CD4-positive, CD25-positive, alpha-beta regulatory T cell (primary cell): ENCODE results near the gene IL21R. TPM values are rescaled to one million over a fixed set of nuclear protein-coding genes. Genes with fewer than 3 reads are reported as not detected.
"Not testable (repeated sequence)": the region's sequence is repeated elsewhere in the genome, so short reads cannot be mapped to it uniquely, and the experiment has no call there.

Experiments used
- ATAC-seq, 2 donors: fragments of 150-1000 bp; cut with Tn5 transposase; one replicate each; pipeline ENCODE4 v1.10.0; 2021; ENCODE audit warnings: low read depth in 2 of 2, moderate number of reproducible peaks in 2 of 2, moderate library complexity in 1 of 2
- DNase-seq, 3 donors: peaks; one replicate each; pipeline versions ENCODE4 v3.0.0 to v3.0.0-alpha.2; 2012 to 2022; ENCODE audit warnings: mixed read lengths in 1 of 3
- H3K27ac ChIP-seq: one replicate; pipeline ENCODE4 v1.7.0; 2013; ENCODE audit warnings: mild to moderate bottlenecking, low read length; ENCODE audit not compliant: insufficient read depth, poor library complexity, severe bottlenecking
- H3K27me3 ChIP-seq: one replicate; pipeline ENCODE4 v1.7.0; 2013; ENCODE audit warnings: low read length; ENCODE audit not compliant: control insufficient read depth, insufficient read depth
- H3K36me3 ChIP-seq: one replicate; pipeline ENCODE4 v1.7.0; 2013; ENCODE audit warnings: mild to moderate bottlenecking, low read length, moderate library complexity; ENCODE audit not compliant: control insufficient read depth, insufficient read depth
- H3K4me1 ChIP-seq: 2 replicates; pipeline ENCODE4 v1.7.0; 2013; ENCODE audit warnings: mild to moderate bottlenecking, low read length; ENCODE audit not compliant: insufficient read depth, control insufficient read depth, poor library complexity, severe bottlenecking
- H3K4me3 ChIP-seq: one replicate; pipeline ENCODE4 v1.7.0; 2013; ENCODE audit warnings: low read depth, mild to moderate bottlenecking, low read length, moderate library complexity
- H3K9me3 ChIP-seq, 2 experiments: 1 replicate in 1 of 2; 2 replicates in 1 of 2; pipeline ENCODE4 v1.7.0; 2013; ENCODE audit warnings: low read length in 2 of 2, mild to moderate bottlenecking in 1 of 2, moderate library complexity in 1 of 2; ENCODE audit not compliant: control insufficient read depth in 2 of 2
- H3K27ac Mint-ChIP-seq, 3 donors: one replicate each; pipeline ENCODE4 v1.8.0; 2020 to 2022; ENCODE audit warnings: mild to moderate bottlenecking in 3 of 3, mixed read lengths in 3 of 3, moderate library complexity in 2 of 3
- H3K27me3 Mint-ChIP-seq: one replicate; pipeline ENCODE4 v1.8.0; 2022; ENCODE audit warnings: mild to moderate bottlenecking, mixed read lengths
- H3K36me3 Mint-ChIP-seq: one replicate; pipeline ENCODE4 v1.8.0; 2020; ENCODE audit warnings: mixed read lengths
- H3K4me1 Mint-ChIP-seq, 4 donors: one replicate each; pipeline ENCODE4 v1.8.0; 2020 to 2022; ENCODE audit warnings: mixed read lengths in 4 of 4, mild to moderate bottlenecking in 1 of 4
- H3K4me3 Mint-ChIP-seq, 4 donors: one replicate each; pipeline ENCODE4 v1.8.0; 2020 to 2022; ENCODE audit warnings: mild to moderate bottlenecking in 4 of 4, mixed read lengths in 4 of 4, moderate library complexity in 3 of 4
- H3K9me3 Mint-ChIP-seq, 7 donors: one replicate each; pipeline ENCODE4 v1.8.0; 2020 to 2022; ENCODE audit warnings: mixed read lengths in 7 of 7, mild to moderate bottlenecking in 3 of 7, moderate library complexity in 2 of 7
- polyA plus RNA-seq, 4 donors: library from polyadenylated mRNA; unstranded; fragments of 300-500 nt; fragmentation: Illumina TruSeq; gene quantifications; one replicate each; pipeline ENCODE4 v1.2.3, GENCODE V29; 2021
- total RNA-seq: library from RNA; stranded (reverse); gene quantifications from one replicate; pipeline ENCODE4 v1.2.3, GENCODE V29; 2022

The IL21R gene
- total and polyA plus RNA-seq, 5 donors from 2014 or later: 34.3 to 63.1 (median 38.6) TPM

DNA sequence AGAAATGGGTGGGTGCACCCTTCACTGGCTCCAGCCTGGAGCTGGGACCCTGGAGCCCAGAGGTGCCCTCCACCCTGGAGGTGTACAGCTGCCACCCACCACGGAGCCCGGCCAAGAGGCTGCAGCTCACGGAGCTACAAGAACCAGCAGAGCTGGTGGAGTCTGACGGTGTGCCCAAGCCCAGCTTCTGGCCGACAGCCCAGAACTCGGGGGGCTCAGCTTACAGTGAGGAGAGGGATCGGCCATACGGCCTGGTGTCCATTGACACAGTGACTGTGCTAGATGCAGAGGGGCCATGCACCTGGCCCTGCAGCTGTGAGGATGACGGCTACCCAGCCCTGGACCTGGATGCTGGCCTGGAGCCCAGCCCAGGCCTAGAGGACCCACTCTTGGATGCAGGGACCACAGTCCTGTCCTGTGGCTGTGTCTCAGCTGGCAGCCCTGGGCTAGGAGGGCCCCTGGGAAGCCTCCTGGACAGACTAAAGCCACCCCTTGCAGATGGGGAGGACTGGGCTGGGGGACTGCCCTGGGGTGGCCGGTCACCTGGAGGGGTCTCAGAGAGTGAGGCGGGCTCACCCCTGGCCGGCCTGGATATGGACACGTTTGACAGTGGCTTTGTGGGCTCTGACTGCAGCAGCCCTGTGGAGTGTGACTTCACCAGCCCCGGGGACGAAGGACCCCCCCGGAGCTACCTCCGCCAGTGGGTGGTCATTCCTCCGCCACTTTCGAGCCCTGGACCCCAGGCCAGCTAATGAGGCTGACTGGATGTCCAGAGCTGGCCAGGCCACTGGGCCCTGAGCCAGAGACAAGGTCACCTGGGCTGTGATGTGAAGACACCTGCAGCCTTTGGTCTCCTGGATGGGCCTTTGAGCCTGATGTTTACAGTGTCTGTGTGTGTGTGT lies 46.8 kb downstream of the IL21R start:
- H3K4me1 Mint-ChIP-seq: peaks cover 14 to 84% (median 44%) of the 10 kb centered on the region in 4 donors
- Histone ChIP-seq H3K36me3 (peaks cover 33% of the 10 kb centered on the region), H3K4me1 (peaks cover 65% of the 10 kb centered on the region), H3K9me3 (peaks cover 10% of the 10 kb centered on the region in 2 experiments), H3K27ac (peak overlapping the region; percentile 82), H3K4me3 (no peak overlapping the region), H3K27me3 (no peaks in the 10 kb centered on the region)
- ATAC-seq (no peak), DNase-seq (no peak)
- peak overlapping the region in 1 of 4 donors; percentile 74 for H3K4me3 Mint-ChIP-seq
- H3K27ac Mint-ChIP-seq: peak overlapping the region; percentile 90 to 96 (median 94)
- peaks cover 0 to 6% (median 0%) of the 10 kb centered on the region in 7 donors for H3K9me3 Mint-ChIP-seq
- H3K36me3 Mint-ChIP-seq: peaks cover 37% of the 10 kb centered on the region
- no peaks in the 10 kb centered on the region for H3K27me3 Mint-ChIP-seq

DNA sequence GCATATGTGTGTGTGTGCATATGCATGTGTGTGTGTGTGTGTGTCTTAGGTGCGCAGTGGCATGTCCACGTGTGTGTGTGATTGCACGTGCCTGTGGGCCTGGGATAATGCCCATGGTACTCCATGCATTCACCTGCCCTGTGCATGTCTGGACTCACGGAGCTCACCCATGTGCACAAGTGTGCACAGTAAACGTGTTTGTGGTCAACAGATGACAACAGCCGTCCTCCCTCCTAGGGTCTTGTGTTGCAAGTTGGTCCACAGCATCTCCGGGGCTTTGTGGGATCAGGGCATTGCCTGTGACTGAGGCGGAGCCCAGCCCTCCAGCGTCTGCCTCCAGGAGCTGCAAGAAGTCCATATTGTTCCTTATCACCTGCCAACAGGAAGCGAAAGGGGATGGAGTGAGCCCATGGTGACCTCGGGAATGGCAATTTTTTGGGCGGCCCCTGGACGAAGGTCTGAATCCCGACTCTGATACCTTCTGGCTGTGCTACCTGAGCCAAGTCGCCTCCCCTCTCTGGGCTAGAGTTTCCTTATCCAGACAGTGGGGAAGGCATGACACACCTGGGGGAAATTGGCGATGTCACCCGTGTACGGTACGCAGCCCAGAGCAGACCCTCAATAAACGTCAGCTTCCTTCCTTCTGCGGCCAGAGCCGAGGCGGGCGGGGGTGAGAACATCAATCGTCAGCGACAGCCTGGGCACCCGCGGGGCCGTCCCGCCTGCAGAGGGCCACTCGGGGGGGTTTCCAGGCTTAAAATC lies 47.6 kb downstream of the IL21R start:
- peak overlapping the region; percentile 56 to 88 (median 81) for H3K4me3 Mint-ChIP-seq
- peak overlapping the region; percentile 82 for H3K27ac ChIP-seq
- peaks cover 0 to 6% (median 0%) of the 10 kb centered on the region in 7 donors for H3K9me3 Mint-ChIP-seq
- peaks cover 3% of the 10 kb centered on the region in 2 experiments for H3K9me3 ChIP-seq
- H3K4me1 ChIP-seq: peaks cover 65% of the 10 kb centered on the region
- H3K27me3 Mint-ChIP-seq: no peaks in the 10 kb centered on the region
- H3K4me1 Mint-ChIP-seq: peaks cover 14 to 92% (median 44%) of the 10 kb centered on the region in 4 donors
- H3K36me3 ChIP-seq: peaks cover 25% of the 10 kb centered on the region
- peaks cover 31% of the 10 kb centered on the region for H3K36me3 Mint-ChIP-seq
- DNase-seq (peak; percentile 53 to 77 (median 69)), ATAC-seq (peak; percentile 16 to 29)
- peak overlapping the region; percentile 90 to 96 (median 91) for H3K27ac Mint-ChIP-seq
- H3K4me3 ChIP-seq: peak overlapping the region; percentile 48
- H3K27me3 ChIP-seq: no peaks in the 10 kb centered on the region

GRCh38 chr16:27450196-27450549 lies 48.2 kb downstream of the IL21R start:
- H3K4me3 ChIP-seq: peak overlapping the region; percentile 48
- ATAC-seq: no peak
- H3K27ac ChIP-seq: peak overlapping the region; percentile 82

GRCh38 chr16:27452569-27453493 lies 50.9 kb downstream of the IL21R start:
- peak overlapping the region in 1 of 4 donors; percentile 46 for H3K4me3 Mint-ChIP-seq
- no peak for DNase-seq
- Histone ChIP-seq H3K36me3 (peaks cover 3% of the 10 kb centered on the region), H3K27ac (no peak overlapping the region), H3K4me1 (peaks cover 55% of the 10 kb centered on the region), H3K9me3 (no peaks in the 10 kb centered on the region), H3K4me3 (no peak overlapping the region), H3K27me3 (no peaks in the 10 kb centered on the region)
- peaks cover 0 to 2% (median 0%) of the 10 kb centered on the region in 7 donors for H3K9me3 Mint-ChIP-seq
- peak overlapping the region; percentile 56 to 91 (median 69) for H3K27ac Mint-ChIP-seq
- peaks cover 20 to 88% (median 41%) of the 10 kb centered on the region in 4 donors for H3K4me1 Mint-ChIP-seq
- H3K36me3 Mint-ChIP-seq: peaks cover 10% of the 10 kb centered on the region
- H3K27me3 Mint-ChIP-seq: no peaks in the 10 kb centered on the region
- ATAC-seq: no peak

More at GRCh38 chr16:27450196-27450549, 48.2 kb downstream of the IL21R start:
- Histone ChIP-seq H3K27me3 (no peaks in the 10 kb centered on the region), H3K9me3 (no peaks in the 10 kb centered on the region), H3K36me3 (peaks cover 19% of the 10 kb centered on the region), H3K4me1 (peaks cover 63% of the 10 kb centered on the region)
- peak overlapping the region; percentile 56 to 88 (median 81) for H3K4me3 Mint-ChIP-seq
- no peaks in the 10 kb centered on the region for H3K27me3 Mint-ChIP-seq
- H3K4me1 Mint-ChIP-seq: peaks cover 14 to 90% (median 43%) of the 10 kb centered on the region in 4 donors
- peaks cover 25% of the 10 kb centered on the region for H3K36me3 Mint-ChIP-seq
- DNase-seq: no peak
- H3K9me3 Mint-ChIP-seq: peaks cover 0 to 6% (median 0%) of the 10 kb centered on the region in 7 donors
- peak overlapping the region; percentile 90 to 96 (median 91) for H3K27ac Mint-ChIP-seq

DNA sequence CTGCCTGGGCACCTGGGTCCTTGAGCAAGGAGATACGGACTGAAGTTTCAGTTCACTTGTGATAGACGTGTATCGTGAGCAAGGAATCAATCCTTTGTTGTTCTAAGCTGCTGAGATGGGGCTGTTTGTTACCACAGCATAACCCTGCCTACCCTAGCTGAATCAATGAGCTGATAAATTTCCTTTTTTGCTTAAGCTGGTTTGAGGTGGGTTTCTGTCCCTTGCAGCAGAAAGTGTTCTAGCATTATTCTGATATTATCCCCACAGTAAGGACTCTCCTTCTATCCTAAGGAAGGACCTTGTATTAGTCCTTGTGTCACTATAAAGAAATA lies 51.5 kb downstream of the IL21R start:
- Histone ChIP-seq H3K27ac (no peak overlapping the region), H3K4me3 (no peak overlapping the region), H3K4me1 (peaks cover 49% of the 10 kb centered on the region), H3K9me3 (no peaks in the 10 kb centered on the region), H3K27me3 (no peaks in the 10 kb centered on the region), H3K36me3 (no peaks in the 10 kb centered on the region)
- DNase-seq (no peak), ATAC-seq (no peak)
- H3K4me3 Mint-ChIP-seq: no peak overlapping the region
- H3K4me1 Mint-ChIP-seq: peaks cover 20 to 82% (median 39%) of the 10 kb centered on the region in 4 donors
- no peaks in the 10 kb centered on the region for H3K27me3 Mint-ChIP-seq
- H3K9me3 Mint-ChIP-seq: peaks cover 0 to 1% (median 0%) of the 10 kb centered on the region in 7 donors
- H3K27ac Mint-ChIP-seq: peak overlapping the region; percentile 56 to 91 (median 69)
- H3K36me3 Mint-ChIP-seq: peaks cover 3% of the 10 kb centered on the region

GRCh38 chr16:27455700-27456099 lies 53.7 kb downstream of the IL21R start:
- DNase-seq (peak in 1 of 3 donors; percentile 34), ATAC-seq (no peak)
- Histone ChIP-seq H3K4me3 (no peak overlapping the region), H3K36me3 (peaks cover 3% of the 10 kb centered on the region), H3K9me3 (no peaks in the 10 kb centered on the region), H3K4me1 (peaks cover 26% of the 10 kb centered on the region), H3K27ac (no peak overlapping the region), H3K27me3 (no peaks in the 10 kb centered on the region)
- no peaks in the 10 kb centered on the region for H3K27me3 Mint-ChIP-seq
- peaks cover 0 to 1% (median 0%) of the 10 kb centered on the region in 7 donors for H3K9me3 Mint-ChIP-seq
- H3K4me3 Mint-ChIP-seq: peak overlapping the region in 1 of 4 donors; percentile 38
- H3K4me1 Mint-ChIP-seq: peaks cover 16 to 63% (median 30%) of the 10 kb centered on the region in 4 donors
- H3K36me3 Mint-ChIP-seq: peaks cover 5% of the 10 kb centered on the region
- peak overlapping the region in 2 of 3 donors; percentile 78 to 86 for H3K27ac Mint-ChIP-seq

GRCh38 chr16:27457605-27457900 lies 55.6 kb downstream of the IL21R start:
- peak overlapping the region in 1 of 4 donors; percentile 68 for H3K4me3 Mint-ChIP-seq
- H3K36me3 Mint-ChIP-seq, H3K27me3 Mint-ChIP-seq, H3K27ac ChIP-seq, H3K9me3 ChIP-seq, H3K27me3 ChIP-seq, H3K9me3 Mint-ChIP-seq, ATAC-seq, DNase-seq, H3K4me3 ChIP-seq: not testable (repeated sequence)
- peaks cover 16 to 49% (median 22%) of the 10 kb centered on the region in 4 donors for H3K4me1 Mint-ChIP-seq
- H3K27ac Mint-ChIP-seq: peak overlapping the region in 2 of 3 donors; percentile 86 to 92
- peaks cover 19% of the 10 kb centered on the region for H3K4me1 ChIP-seq
- H3K36me3 ChIP-seq: peaks cover 16% of the 10 kb centered on the region
